Gastrocnemius medialis (tissue), 4 donors: ENCODE data around the gene HRH2.

Source experiments
- POLR2A ChIP-seq, 2 donors: fragments of 450-650 bp; IDR thresholded peaks; one replicate each; pipeline ENCODE4 v1.6.1; 2017; ENCODE audit warnings: antibody characterized with exemption in 2 of 2, mild to moderate bottlenecking in 2 of 2, moderate library complexity in 2 of 2
- TF ChIP-seq, protein P1 (sequence below), 5 experiments: fragments of 450-650 bp in 3 of 5; fragments of 200-600 bp in 2 of 5; sonication (generic) in 2 of 5; IDR thresholded peaks in 4 of 5; conservative IDR thresholded peaks in 1 of 5; 1 replicate in 4 of 5; 2 replicates in 1 of 5; pipeline ENCODE4 v1.5.1; 2016 to 2019; ENCODE audit warnings: antibody characterized with exemption in 5 of 5, mild to moderate bottlenecking in 3 of 5, moderate library complexity in 3 of 5

DNA sequence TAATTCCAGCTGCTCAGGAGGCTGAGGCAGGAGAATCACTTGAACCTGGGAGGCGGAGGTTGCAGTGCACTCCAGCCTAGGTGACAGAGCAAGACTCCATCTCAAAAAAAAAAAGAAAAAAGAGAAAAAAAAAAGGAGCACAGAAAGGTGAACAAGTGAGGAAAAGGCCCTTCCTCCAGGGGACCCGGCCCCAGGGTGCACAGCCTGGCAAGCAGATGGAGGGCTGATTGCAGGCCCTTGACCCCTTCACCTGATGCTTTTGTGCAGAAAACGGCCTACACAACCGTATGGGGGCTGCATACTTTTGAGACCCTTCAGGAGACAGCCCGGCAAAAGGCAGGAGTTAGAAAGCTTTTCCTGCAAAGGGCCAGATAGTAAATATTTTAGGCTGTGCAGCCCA, 33.9 kb downstream of the HRH2 start:
- TF ChIP-seq, protein P1, sequence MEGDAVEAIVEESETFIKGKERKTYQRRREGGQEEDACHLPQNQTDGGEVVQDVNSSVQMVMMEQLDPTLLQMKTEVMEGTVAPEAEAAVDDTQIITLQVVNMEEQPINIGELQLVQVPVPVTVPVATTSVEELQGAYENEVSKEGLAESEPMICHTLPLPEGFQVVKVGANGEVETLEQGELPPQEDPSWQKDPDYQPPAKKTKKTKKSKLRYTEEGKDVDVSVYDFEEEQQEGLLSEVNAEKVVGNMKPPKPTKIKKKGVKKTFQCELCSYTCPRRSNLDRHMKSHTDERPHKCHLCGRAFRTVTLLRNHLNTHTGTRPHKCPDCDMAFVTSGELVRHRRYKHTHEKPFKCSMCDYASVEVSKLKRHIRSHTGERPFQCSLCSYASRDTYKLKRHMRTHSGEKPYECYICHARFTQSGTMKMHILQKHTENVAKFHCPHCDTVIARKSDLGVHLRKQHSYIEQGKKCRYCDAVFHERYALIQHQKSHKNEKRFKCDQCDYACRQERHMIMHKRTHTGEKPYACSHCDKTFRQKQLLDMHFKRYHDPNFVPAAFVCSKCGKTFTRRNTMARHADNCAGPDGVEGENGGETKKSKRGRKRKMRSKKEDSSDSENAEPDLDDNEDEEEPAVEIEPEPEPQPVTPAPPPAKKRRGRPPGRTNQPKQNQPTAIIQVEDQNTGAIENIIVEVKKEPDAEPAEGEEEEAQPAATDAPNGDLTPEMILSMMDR (IDR thresholded peaks at IDR 0.05 in 4 of 5, conservative IDR thresholded peaks at IDR 0.05 in 1 of 5), result no peak
- no peak for TF ChIP-seq POLR2A (IDR thresholded peaks at IDR 0.05)
